Measurements from ENCODE around the gene KIF12.

- no peak for TF ChIP-seq EZH2 (IDR thresholded peaks at IDR 0.05; ENCODE audit: borderline replicate concordance, low read length)
- no peak for TF ChIP-seq CTCF (conservative IDR thresholded peaks at IDR 0.05 in 1 of 2, IDR thresholded peaks at IDR 0.05 in 1 of 2; ENCODE audit: extremely low read depth in 1 of 2, insufficient read depth in 1 of 2, low read depth in 1 of 2, low read length in 2 of 2)
Measured at GRCh38 chr9:114081441-114082016, 17.6 kb downstream of the KIF12 start.

Data from mammary epithelial cell (primary cell).